Measurements from ENCODE around the gene DMD. TPM values are rescaled to one million over a fixed set of nuclear protein-coding genes. Genes with fewer than 3 reads are reported as not detected.
A peak's percentile ranks its signal among the peaks of the same experiment; 100 is the strongest.

The DMD gene
- total and polyA plus RNA-seq, 2 donors from 2014 or later = 4.2 to 17.9 TPM

- Histone ChIP-seq H3K36me3 (ENCODE audit: control insufficient read depth in 2 of 3, insufficient read depth in 3 of 3, low read length in 3 of 3) (no peaks in the 10 kb centered on the region), H3K4me1 (ENCODE audit: control insufficient read depth in 2 of 3, insufficient read depth in 2 of 3, low read depth in 1 of 3, low read length in 3 of 3) (no peaks in the 10 kb centered on the region), H3K4me3 (ENCODE audit: low read length in 3 of 3) (no peak overlapping the region), H3K9ac (ENCODE audit: low read length in 3 of 3) (no peak overlapping the region), H3K27me3 (ENCODE audit: control insufficient read depth, insufficient read depth, low read length) (no peaks in the 10 kb centered on the region), H3K27ac (ENCODE audit: low read depth in 2 of 2, low read length in 2 of 2) (no peak overlapping the region), H3K9me3 (ENCODE audit: control insufficient read depth in 2 of 3, insufficient read depth in 1 of 3, low read length in 3 of 3) (no peaks in the 10 kb centered on the region)
- peak; percentile 80 for FAIRE-seq
- peak in 3 of 5 donors; percentile 13 to 58 (median 42) for DNase-seq
- intact Hi-C loops (cut with DNase I) = no loop called here
- no peak for TF ChIP-seq CTCF (IDR thresholded peaks at IDR 0.05; ENCODE audit: borderline replicate concordance, extremely low read depth, insufficient read depth)
These were observed 1703.0 kb downstream of the DMD start for GRCh38 chrX:31508338-31508737.

- no peak for FAIRE-seq
- no peaks in the 10 kb centered on the region for H3K27me3 ChIP-seq (ENCODE audit: control insufficient read depth, insufficient read depth, low read length)
These were observed 1704.4 kb downstream of the DMD start for GRCh38 chrX:31506928-31507327.

GRCh38 chrX:31506360-31506759 lies 1705.0 kb downstream of the DMD start:
- Histone ChIP-seq H3K27me3 (ENCODE audit: control insufficient read depth, insufficient read depth, low read length) (no peaks in the 10 kb centered on the region), H3K27ac (ENCODE audit: low read depth in 2 of 2, low read length in 2 of 2) (no peak overlapping the region), H3K9me3 (ENCODE audit: control insufficient read depth in 2 of 3, insufficient read depth in 1 of 3, low read length in 3 of 3) (no peaks in the 10 kb centered on the region), H3K4me3 (ENCODE audit: low read length in 3 of 3) (no peak overlapping the region), H3K36me3 (ENCODE audit: control insufficient read depth in 2 of 3, insufficient read depth in 3 of 3, low read length in 3 of 3) (no peaks in the 10 kb centered on the region), H3K4me1 (ENCODE audit: control insufficient read depth in 2 of 3, insufficient read depth in 2 of 3, low read depth in 1 of 3, low read length in 3 of 3) (no peaks in the 10 kb centered on the region), H3K9ac (ENCODE audit: low read length in 3 of 3) (no peak overlapping the region)
- FAIRE-seq (peak; percentile 65), DNase-seq (no peak)
- TF ChIP-seq CTCF (IDR thresholded peaks at IDR 0.05; ENCODE audit: borderline replicate concordance, extremely low read depth, insufficient read depth) = no peak
- intact Hi-C loops (cut with DNase I) = no loop called here

More at GRCh38 chrX:31506928-31507327, 1704.4 kb downstream of the DMD start:
- Histone ChIP-seq H3K4me3 (ENCODE audit: low read length in 3 of 3) (no peak overlapping the region), H3K4me1 (ENCODE audit: control insufficient read depth in 2 of 3, insufficient read depth in 2 of 3, low read depth in 1 of 3, low read length in 3 of 3) (no peaks in the 10 kb centered on the region), H3K36me3 (ENCODE audit: control insufficient read depth in 2 of 3, insufficient read depth in 3 of 3, low read length in 3 of 3) (no peaks in the 10 kb centered on the region), H3K9me3 (ENCODE audit: control insufficient read depth in 2 of 3, insufficient read depth in 1 of 3, low read length in 3 of 3) (no peaks in the 10 kb centered on the region), H3K9ac (ENCODE audit: low read length in 3 of 3) (no peak overlapping the region), H3K27ac (ENCODE audit: low read depth in 2 of 2, low read length in 2 of 2) (no peak overlapping the region)
- intact Hi-C loops (cut with DNase I) = no loop called here
- TF ChIP-seq CTCF (IDR thresholded peaks at IDR 0.05; ENCODE audit: borderline replicate concordance, extremely low read depth, insufficient read depth) = no peak
- DNase-seq = no peak

DNA sequence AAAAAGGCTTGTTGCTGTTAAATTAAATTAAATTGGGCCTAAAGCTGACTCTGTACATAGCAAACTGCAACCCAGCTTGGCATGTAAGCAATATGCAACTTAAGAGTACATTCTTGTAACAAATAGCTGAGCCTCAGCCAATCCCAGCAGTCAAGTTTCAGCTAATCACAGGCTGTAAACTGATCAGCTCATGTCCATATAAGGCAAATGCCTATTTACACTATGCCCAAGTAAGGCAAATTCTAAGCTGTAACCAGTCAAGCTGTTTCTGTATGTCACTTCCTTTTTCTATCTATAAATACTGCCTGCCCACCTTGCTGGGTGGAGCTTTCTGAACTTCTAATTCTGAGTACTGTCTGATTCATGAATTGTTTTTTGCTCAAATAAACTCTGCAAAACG lies 1710.4 kb downstream of the DMD start:
- no peak overlapping the region for H3K4me3 ChIP-seq (ENCODE audit: low read length in 3 of 3)
- intact Hi-C loops (cut with DNase I) = no loop called here
- no peak overlapping the region for H3K9ac ChIP-seq (ENCODE audit: low read length in 3 of 3)
- DNase-seq = peak in 1 of 5 donors; percentile 23
- H3K27me3 ChIP-seq (ENCODE audit: control insufficient read depth, insufficient read depth, low read length) = no peaks in the 10 kb centered on the region
- H3K27ac ChIP-seq (ENCODE audit: low read depth in 2 of 2, low read length in 2 of 2) = no peak overlapping the region
- H3K4me1 ChIP-seq (ENCODE audit: control insufficient read depth in 2 of 3, insufficient read depth in 2 of 3, low read depth in 1 of 3, low read length in 3 of 3) = no peaks in the 10 kb centered on the region
- no peak for TF ChIP-seq CTCF (IDR thresholded peaks at IDR 0.05; ENCODE audit: borderline replicate concordance, extremely low read depth, insufficient read depth)
- H3K9me3 ChIP-seq (ENCODE audit: control insufficient read depth in 2 of 3, insufficient read depth in 1 of 3, low read length in 3 of 3) = no peaks in the 10 kb centered on the region
- FAIRE-seq = no peak
- no peaks in the 10 kb centered on the region for H3K36me3 ChIP-seq (ENCODE audit: control insufficient read depth in 2 of 3, insufficient read depth in 3 of 3, low read length in 3 of 3)

All from kidney (tissue), 14 donors.